GM12892 (cell line): Measurements from ENCODE around the gene PRDX4. TPM values are rescaled to one million over a fixed set of nuclear protein-coding genes. Genes with fewer than 3 reads are reported as not detected.
A peak's percentile ranks its signal among the peaks of the same experiment; 100 is the strongest.

Source experiments
- DNase-seq: peaks from one replicate; pipeline ENCODE4 v3.0.0; 2011; ENCODE audit not compliant: insufficient read length
- FAIRE-seq: peaks from 2 replicates; lab custom pipeline; 2011; peaks lifted over from hg19 to GRCh38; lab: Jason Lieb, UNC
- POLR2A ChIP-seq: IDR thresholded peaks from 2 replicates; pipeline ENCODE4 v1.6.1; 2011; ENCODE audit warnings: low read depth, low read length, control low read depth
- POLR2AphosphoS5 ChIP-seq: IDR thresholded peaks from 2 replicates; pipeline ENCODE4 v1.6.1; 2011; ENCODE audit warnings: low read depth, low read length, control low read depth
- TAF1 ChIP-seq: IDR thresholded peaks from 2 replicates; pipeline ENCODE4 v1.6.1; 2011; ENCODE audit warnings: low read depth, mild to moderate bottlenecking, control low read depth, low read length, borderline replicate concordance
- polyA plus RNA-seq: library from polyadenylated mRNA; unstranded; fragments of >200 nt; gene quantifications from one replicate; pipeline ENCODE4 v1.2.1, GENCODE V29; 2012; ENCODE audit warnings: missing spikeins, inconsistent platforms; ENCODE audit not compliant: missing spikeins

PRDX4 gene
- 58.7 TPM for polyA plus RNA-seq

DNA sequence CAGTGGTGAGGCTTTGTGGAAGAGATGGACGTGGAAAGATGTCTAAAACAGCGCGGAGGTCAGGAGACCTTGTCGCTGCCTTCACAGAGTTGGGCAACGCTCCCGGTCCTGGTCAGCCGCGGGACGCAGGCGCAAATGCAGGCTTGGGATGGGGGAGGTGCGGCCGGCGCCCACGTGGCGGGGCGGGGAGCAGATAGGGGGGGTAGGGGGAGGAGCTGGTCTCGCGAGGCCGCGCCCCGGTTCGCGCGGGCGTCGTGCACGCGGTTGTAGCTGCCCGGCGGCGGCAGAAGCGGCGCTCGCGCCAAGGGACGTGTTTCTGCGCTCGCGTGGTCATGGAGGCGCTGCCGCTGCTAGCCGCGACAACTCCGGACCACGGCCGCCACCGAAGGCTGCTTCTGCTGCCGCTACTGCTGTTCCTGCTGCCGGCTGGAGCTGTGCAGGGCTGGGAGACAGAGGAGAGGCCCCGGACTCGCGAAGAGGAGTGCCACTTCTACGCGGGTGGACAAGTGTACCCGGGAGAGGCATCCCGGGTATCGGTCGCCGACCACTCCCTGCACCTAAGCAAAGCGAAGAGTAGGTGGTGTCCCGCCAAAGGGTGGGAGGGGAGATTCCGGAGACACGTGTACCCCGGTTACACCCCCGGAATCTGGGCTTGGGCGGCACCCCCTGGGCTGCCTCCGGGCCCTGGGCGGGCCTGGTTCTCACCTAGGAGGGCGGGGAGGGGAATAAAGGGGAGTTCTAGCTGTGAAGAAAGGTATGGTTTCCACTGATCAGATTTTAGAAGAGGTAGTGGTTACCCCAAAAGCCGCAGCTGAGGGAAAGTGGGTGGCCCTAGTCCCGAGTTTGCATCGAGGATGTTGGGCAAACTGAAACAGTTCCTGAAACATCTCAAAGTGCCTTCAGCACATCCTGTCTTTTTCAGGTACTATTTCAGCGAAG lies at the start of gene PRDX4:
Gene PRDX4 (plus strand): TSS at position 255 of the 939 bp plus-strand sequence. CDS start 78 bp downstream, at position 333.
- FAIRE-seq (peak; percentile 91), DNase-seq (peak; percentile 43)
- 0 out of 2 replicates have a peak, but pooled peaks have one; percentile 11 for TF ChIP-seq TAF1
- TF ChIP-seq POLR2A: peak; percentile 80
- TF ChIP-seq POLR2AphosphoS5: peak; percentile 66

DNA sequence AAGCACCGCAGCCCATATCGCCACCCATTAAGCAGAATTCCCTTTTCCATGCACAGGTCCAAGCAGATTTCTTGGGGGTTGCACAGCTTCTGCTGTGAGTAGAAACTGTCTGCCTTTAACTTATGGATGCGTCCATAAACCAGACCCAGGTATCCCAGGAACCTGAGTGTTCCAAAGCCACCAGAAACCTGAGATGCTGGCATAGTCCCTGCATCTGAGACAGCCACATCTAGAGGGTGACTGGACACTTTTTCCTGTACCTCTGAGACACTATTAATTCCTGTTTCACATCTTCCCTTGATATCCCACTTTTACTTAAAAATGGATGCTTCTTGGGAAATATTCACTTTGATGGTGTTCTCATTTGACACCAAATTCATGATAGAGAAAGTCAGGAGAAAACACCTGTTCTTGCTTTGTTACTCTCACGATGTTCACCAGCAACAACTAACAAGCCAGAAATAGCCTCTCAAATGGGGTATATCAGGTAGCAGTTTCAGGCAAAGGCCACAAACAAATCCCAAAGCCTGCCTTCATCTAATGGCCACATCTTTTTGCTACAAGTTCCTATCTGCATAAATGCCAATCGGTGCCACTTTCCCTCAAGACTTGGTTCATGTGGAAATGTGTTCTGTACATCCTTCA lies 45.5 kb upstream of the PRDX4 start:
- TF ChIP-seq POLR2AphosphoS5 (no peak), POLR2A (no peak), TAF1 (no peak)
- FAIRE-seq: no peak
- no peak for DNase-seq

DNA sequence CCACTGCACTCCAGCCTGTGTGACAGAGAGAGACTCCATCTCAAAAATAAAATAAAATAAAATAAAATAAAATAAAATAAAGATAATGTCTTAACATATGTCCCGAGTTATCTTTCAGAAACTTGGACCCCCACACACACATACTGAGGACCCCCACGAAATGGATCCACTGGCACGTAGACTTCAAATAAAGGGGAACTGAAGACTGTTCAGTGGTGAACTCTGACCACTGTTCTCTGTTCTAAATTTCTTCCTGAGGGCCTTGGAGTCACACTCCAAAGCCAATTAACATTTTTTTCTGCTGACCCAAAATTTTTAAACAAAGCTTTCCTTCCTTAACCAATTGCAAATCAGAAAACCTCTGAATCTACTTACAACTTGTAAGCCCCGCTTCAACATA lies 43.5 kb upstream of the PRDX4 start:
- TF ChIP-seq TAF1 (no peak), POLR2A (no peak), POLR2AphosphoS5 (no peak)
- DNase-seq (no peak), FAIRE-seq (no peak)

DNA sequence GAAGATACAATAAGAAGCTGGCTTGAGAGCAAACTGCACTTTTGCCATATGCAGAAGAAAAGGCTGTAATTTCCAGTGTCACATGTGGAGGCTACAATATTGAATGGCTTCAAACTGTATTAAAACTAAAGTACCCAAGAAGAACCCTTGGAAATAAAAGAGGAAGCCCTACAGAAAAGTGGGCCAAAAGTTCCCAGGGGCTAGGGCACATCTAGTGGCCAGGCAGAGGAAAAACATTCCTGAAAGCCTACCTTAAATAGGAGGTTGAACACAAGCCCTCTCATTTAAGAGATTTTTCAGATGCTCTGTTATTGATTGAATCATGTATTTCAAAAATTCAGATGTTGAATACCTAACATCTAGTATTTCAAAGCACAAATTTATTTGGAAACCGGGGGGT lies 40.6 kb upstream of the PRDX4 start:
- no peak for DNase-seq
- no peak for TF ChIP-seq TAF1
- TF ChIP-seq POLR2AphosphoS5: no peak
- no peak for TF ChIP-seq POLR2A
- FAIRE-seq: no peak

DNA sequence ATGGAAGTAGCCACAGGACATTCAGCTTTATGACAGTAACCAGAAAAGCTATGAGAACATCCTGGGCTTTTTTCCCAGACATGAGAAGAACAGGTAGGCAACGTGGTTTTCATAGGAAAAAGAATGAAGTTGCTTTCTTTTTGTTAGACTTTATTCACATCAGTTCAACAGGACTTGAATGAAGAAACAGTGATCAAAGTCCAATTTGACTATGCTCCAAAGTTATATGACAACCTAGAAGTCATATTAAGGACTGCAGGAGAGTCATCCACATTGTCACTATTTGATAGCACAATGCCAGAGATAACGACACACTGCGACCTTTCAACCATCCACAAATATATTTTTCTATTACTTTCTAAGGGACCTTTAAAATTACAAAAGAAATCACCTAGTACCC lies 39.2 kb upstream of the PRDX4 start:
- FAIRE-seq (no peak), DNase-seq (no peak)
- no peak for TF ChIP-seq TAF1
- no peak for TF ChIP-seq POLR2AphosphoS5
- TF ChIP-seq POLR2A: no peak

DNA sequence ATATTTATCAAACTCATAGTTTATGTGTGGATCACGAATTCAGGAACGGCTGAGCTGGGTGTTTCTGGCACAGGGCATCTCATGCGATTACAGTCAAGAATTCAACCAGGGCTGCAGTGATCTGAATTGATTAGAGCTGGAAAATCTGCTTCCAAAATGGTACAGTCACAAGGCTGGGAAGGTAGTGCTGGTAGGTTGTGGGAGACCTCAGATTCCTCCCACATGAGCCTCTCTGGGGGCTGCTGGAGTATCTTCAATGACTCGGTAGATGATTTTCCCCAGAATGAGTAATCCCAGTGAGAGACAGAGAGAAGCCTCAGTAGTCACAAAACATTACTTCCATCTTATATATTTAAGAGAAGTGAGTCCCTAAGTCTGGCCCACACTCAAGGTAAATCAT lies 36.2 kb upstream of the PRDX4 start:
- FAIRE-seq: no peak
- TF ChIP-seq TAF1: no peak
- TF ChIP-seq POLR2AphosphoS5: no peak
- no peak for TF ChIP-seq POLR2A
- DNase-seq: no peak

DNA sequence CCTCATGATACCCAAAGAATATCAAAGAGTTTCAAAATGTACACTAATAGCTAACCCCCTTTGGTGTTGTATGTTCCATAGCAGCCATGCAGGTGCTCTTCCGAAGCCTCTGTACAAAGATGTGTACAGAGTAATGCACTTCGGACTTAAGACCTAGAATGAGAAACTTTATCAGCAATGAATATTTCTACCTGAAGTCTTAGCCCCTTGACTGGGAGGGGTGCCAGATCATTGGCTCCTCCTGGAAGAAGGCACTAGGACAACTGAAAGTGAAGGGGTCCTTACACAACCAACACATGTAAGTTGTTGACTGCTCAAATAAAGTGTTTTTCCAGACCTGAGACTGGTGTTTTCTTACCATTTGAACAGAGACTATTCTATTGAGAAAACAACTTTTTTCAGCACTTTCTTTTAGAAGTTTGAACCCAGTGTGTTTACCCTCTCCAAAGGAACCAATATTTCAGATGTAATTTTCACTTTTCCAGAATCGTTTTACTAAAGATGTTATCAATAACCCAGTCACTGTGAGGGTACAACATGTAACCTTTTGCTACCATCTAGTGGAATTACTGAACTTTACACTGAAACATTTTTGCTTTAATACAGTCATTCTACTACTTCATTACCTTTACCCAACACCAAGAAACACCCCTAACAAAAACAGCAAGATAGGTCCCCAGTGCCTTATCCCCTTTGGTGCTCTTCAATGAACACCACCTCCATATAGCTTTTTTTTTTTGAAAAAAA lies 33.3 kb upstream of the PRDX4 start:
- no peak for DNase-seq
- TF ChIP-seq POLR2A (no peak), TAF1 (no peak), POLR2AphosphoS5 (no peak)
- no peak for FAIRE-seq

DNA sequence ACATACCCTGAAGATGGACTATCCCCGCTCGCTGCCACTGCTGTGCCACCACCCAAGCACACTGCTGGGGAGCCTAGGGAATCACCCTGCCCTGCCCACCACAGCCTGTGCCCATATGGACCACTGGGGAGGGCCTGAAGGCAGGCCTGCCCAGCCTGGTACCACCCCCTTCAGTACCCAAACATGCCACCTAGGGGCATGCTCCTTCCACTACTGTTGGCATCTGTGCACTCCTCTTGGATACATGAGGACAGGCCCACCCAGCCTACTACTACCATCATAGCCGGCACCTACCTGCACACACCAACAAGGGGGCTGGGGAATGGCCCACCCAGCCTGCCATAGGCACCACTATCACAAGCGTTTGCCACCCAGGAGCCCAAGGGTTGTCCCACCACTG lies 30.1 kb upstream of the PRDX4 start:
- DNase-seq: no peak
- FAIRE-seq: no peak
- TF ChIP-seq POLR2AphosphoS5 (no peak), POLR2A (no peak), TAF1 (no peak)

DNA sequence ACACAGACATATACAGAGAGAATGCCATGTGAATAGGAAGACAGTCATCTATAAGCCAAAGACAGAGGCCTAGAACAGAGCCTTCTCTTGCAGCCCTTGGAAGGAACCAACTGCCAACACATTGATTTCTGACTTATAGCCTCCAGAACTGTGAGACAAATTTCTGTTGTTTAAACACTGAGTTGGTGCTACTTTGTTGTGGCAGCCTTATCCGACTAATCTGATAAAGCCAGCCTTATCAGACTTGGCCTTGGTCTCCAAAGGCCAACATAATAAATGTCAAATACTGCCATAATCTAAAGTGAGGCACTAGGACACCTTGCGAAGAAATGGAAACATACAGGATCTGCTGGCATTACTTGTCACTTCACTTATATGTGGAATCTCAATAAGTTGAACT lies 24.3 kb upstream of the PRDX4 start:
- TF ChIP-seq POLR2A (no peak), TAF1 (no peak), POLR2AphosphoS5 (no peak)
- FAIRE-seq: no peak
- DNase-seq: no peak

DNA sequence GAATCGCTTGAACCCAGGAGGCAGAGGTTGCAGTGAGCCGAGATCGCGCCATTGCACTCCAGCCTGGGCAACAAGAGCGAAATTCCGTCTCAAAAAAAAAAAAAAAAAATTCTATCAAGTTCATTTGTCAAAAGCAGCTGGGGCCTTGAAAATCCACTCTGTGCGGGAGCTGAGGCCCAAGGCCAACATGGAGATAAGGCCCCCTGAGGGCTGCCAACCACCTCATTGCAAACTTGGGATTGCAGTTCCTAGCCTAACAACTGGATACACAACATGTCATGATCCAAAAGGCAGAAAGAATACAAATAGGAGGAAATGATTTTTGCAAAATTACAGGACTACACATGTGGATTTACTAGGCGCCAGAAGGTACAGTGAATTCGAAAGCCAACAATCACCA lies 22.5 kb upstream of the PRDX4 start:
- DNase-seq (no peak), FAIRE-seq (no peak)
- TF ChIP-seq POLR2A (no peak), POLR2AphosphoS5 (no peak), TAF1 (no peak)

DNA sequence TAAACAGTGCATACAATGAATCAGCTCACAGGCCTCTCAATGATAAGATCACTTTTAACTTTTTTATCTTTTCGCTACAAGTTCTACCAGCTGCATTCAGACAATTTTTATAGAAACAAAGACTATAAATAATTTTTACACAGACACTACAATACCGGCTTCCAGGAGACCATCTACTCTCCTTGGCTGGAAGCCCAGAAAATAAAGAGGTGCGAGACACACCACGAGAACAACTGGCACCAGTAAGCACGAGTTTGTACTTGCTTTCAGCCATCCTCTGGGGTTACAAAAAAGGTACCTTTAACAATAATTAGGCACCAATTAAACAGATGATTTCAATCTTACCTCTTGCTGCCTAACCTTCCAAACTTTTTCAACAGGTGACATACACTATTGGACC lies 11.2 kb upstream of the PRDX4 start:
- no peak for TF ChIP-seq TAF1
- TF ChIP-seq POLR2A: no peak
- TF ChIP-seq POLR2AphosphoS5: no peak
- DNase-seq (no peak), FAIRE-seq (no peak)
